ENCODE data around the gene MECP2.
"Not testable (repeated sequence)": the region's sequence is repeated elsewhere in the genome, so short reads cannot be mapped to it uniquely, and the experiment has no call there.

MECP2 gene

GRCh38 chrX:153984351-153985178 is 113.0 kb downstream of the MECP2 start:
- no peak for DNase-seq

GRCh38 chrX:153983321-153983801 is 114.2 kb downstream of the MECP2 start:
- no peak for DNase-seq

DNA sequence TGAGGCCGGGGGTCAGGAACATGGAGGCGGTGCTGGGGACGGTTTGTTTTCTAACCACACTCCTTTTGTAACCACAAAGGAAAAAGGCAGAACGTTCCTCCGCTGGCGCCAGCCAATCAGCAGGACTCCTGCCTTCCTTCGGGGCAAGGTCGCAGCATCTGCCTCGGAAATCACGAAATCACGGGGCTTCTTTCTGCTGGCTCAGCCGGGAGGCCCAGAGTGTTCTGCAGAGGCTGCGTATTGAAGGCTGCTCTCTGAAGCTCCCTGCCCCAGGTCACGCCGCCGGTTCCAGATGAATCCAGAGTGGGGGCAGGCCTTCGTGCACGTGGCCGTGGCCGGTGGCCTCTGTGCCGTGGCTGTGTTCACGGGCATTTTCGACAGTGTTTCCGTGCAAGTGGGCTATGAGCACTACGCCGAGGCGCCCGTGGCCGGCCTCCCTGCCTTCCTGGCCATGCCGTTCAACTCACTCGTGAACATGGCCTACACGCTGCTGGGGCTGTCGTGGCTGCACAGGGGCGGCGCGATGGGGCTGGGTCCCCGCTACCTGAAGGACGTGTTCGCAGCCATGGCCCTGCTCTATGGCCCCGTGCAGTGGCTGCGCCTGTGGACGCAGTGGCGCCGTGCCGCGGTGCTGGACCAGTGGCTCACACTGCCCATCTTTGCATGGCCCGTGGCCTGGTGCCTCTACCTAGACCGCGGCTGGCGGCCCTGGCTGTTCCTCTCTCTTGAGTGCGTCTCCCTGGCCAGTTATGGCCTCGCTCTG is 115.6 kb downstream of the MECP2 start:
- no peak for DNase-seq

DNA sequence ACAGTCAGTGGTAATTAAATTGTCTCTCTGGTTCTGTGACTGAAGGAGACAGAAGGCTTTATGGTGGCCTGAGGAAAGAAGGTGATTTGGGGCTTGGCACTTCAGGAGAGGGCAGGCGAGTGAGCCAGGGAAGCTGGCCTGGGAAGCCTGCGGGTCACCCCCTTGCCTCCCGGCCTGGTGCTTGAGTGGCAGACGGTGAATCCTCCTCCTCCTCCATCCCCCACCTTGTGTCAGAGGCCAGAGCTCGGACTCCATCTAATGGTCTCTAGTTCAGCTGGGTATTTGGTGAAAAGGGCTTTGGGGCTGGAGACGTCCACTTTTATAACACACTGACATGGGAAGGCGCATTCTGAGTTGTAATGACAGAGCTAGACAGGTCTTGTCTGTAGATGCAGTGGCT is 116.3 kb downstream of the MECP2 start:
- no peak for DNase-seq

GRCh38 chrX:153980394-153980793 is 117.1 kb downstream of the MECP2 start:
- DNase-seq: not testable (repeated sequence)

DNA sequence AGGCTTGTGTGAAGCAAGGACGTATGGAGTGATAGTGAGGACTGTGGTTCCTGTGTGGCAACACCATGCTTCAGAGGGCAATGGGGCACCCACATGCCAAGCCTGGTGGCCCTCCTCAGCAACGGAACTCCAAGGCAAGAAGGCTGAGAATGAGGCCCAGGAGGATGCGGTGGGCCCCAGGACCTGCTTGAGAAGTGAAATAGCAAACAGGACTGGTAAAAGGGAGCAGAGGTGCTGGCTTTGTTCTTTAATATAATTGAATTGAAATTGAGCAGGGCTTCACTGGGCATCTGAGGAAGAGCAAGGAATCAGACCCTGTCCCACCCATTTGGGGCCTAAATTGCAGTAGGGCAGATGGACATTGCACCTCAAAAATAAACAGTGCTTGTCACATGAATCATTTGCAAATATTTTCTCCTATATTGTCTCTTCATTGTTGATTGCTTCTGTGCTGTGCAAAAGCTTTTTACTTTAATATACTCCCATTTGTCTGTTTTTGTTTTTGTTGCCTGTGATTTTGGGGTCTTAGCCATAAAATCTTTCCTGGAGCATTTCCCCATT is 122.7 kb downstream of the MECP2 start:
- no peak for DNase-seq

- DNase-seq: no peak
Measured at GRCh38 chrX:153974003-153974725, 123.4 kb downstream of the MECP2 start.

DNA sequence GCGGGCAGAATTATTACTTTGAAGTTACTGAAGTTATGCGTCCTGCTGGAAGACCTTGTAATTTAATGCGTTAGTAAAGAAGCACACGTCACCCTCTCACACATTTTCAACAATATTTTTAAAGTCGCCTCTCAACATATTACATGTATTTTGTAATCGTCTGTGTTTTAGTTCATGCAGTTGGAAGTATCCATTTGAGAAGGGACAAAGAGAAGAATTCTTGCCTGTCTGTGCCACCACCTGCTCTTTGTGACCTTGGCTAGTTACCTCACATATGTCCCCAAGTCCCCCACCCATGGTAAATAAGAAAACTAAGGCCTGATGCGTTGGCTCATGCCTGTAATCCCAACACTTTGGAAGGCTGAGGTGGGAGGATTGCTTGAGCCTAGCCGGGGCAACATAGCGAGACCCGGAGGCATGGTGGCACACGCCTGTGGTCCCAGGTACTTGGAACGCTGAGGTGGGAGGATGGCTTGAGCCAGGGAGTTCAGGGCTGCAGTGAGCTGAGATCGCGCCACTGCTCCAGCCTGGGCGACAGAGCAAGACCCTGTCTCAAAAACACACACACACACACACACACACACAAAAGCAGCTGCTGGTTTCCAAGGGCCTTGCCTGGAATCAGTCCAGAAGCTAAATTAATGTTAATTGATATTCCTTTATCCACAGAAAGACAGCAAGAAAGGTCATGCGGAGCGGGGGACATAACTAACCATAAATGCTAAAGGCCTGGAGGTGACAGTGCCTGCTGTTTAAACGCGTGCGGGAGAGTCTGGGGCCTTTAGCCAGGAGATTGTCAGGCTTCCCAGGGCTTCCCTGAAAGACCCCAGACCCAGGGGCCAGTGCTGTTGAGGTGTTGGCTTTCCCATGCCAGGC is 124.2 kb downstream of the MECP2 start:
- DNase-seq: no peak

- DNase-seq: peak; percentile 93
Measured at GRCh38 chrX:153972368-153973126, 125.0 kb downstream of the MECP2 start, which contains the start of gene TMEM187. TMEM187 (plus strand) TSS chrX:153972754; CDS start chrX:153982063, 9,309 bp downstream.

Measured in fibroblast of skin of right biceps (primary cell).